ENCODE data around the gene SUGCT.
"Not testable (repeated sequence)": the region's sequence is repeated elsewhere in the genome, so short reads cannot be mapped to it uniquely, and the experiment has no call there.

The SUGCT gene

DNA sequence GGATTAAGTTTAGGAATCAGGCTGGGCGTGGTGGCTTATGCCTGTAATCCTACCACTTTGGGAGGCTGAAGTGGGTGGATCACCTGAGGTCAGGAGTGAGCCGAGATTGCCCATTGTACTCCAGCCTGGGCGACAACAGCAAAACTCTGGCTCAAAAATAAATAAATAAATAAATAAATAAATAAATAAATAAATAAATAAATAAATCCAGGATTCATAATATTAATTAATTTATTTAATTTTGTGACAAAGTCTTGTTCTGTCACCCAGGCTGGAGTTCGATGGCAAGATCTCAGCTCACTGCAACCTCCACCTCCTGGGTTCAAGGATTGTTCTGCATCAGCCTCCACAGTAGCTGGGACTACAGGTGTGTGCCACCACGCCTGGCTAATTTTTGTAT lies 4.2 kb downstream of the SUGCT start:
- ChIA-PET POLR2A (no interaction called here), CTCF (no interaction called here)
- DNase-seq (ENCODE audit: extremely low spot score) = no peak
- TF ChIP-seq, protein P1, sequence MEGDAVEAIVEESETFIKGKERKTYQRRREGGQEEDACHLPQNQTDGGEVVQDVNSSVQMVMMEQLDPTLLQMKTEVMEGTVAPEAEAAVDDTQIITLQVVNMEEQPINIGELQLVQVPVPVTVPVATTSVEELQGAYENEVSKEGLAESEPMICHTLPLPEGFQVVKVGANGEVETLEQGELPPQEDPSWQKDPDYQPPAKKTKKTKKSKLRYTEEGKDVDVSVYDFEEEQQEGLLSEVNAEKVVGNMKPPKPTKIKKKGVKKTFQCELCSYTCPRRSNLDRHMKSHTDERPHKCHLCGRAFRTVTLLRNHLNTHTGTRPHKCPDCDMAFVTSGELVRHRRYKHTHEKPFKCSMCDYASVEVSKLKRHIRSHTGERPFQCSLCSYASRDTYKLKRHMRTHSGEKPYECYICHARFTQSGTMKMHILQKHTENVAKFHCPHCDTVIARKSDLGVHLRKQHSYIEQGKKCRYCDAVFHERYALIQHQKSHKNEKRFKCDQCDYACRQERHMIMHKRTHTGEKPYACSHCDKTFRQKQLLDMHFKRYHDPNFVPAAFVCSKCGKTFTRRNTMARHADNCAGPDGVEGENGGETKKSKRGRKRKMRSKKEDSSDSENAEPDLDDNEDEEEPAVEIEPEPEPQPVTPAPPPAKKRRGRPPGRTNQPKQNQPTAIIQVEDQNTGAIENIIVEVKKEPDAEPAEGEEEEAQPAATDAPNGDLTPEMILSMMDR (IDR thresholded peaks at IDR 0.05; ENCODE audit: control extremely low read depth, extremely low read depth, low read depth, missing control alignments) = no peak

DNA sequence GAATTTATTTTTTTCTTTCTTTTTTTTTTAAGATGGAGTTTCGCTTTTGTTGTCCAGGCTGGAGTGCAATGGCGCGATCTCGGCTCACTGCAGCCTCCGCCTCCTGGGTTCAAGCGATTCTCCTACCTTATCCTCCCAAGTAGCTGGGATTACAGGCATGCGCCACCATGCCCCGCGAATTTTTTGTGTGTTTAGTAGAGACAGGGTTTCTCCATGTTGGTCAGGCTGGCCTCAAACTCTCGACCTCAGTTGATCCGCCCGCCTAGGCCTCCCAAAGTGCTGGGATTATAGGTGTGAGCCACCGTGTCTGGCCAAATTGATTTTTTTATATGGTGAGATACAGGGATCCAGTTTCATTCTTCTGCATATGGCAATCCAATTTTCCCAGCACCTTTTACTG lies 5.1 kb downstream of the SUGCT start:
- CTCF ChIA-PET; POLR2A ChIA-PET; DNase-seq (ENCODE audit: extremely low spot score): not testable (repeated sequence)

DNA sequence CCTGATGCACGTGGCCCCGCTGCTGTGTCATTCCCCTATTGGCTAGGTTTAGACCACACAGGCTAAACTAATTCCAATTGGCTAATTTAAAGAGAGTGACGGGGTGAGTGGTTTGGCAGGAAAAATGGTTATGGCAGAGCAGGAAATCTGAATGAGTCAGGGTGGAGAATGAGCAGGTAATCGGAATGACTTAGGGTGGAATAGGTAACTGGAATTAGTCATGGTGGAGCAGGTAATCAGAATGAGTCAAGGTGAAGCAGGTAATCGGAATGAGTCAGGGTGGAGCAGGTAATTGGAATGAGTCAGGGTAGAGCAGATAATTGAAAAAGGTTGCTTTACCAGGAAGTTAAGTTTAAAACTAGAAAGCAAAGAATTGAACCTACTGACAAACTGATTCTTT lies 7.1 kb downstream of the SUGCT start:
- DNase-seq (ENCODE audit: extremely low spot score); POLR2A ChIA-PET; CTCF ChIA-PET: not testable (repeated sequence)

DNA sequence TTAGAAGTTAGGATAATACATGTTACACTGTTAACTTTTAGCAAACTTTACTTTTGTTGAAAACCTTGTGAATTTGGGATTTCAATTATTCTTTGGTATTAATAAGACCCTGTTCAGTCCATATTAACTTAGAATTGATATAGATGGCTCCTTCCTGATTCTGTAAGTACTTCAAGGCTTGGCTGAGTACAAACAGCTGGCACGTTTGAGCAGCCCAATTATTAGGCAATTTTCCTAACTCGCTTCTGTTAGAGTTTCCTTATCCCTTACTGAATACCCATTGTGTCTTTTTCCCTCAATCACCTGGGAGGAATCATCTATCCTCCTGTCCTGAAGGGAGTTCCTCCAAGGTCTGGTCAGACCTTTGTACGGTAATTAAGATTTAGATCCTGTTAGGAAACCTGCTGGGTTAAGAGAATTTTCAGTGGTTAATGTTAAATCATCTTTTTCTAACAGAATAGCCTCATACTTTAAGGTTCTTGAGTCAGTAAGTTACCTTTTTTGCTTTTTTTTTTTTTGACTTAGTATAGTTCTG lies 10.9 kb downstream of the SUGCT start:
- CTCF ChIA-PET = interaction anchor here (1.6 kb wide), 1 partner anchor 11 kb away, joined by 4 read pairs; the partner anchor contains the start of genes MPLKIP and SUGCT
- POLR2A ChIA-PET; DNase-seq (ENCODE audit: extremely low spot score): not testable (repeated sequence)

DNA sequence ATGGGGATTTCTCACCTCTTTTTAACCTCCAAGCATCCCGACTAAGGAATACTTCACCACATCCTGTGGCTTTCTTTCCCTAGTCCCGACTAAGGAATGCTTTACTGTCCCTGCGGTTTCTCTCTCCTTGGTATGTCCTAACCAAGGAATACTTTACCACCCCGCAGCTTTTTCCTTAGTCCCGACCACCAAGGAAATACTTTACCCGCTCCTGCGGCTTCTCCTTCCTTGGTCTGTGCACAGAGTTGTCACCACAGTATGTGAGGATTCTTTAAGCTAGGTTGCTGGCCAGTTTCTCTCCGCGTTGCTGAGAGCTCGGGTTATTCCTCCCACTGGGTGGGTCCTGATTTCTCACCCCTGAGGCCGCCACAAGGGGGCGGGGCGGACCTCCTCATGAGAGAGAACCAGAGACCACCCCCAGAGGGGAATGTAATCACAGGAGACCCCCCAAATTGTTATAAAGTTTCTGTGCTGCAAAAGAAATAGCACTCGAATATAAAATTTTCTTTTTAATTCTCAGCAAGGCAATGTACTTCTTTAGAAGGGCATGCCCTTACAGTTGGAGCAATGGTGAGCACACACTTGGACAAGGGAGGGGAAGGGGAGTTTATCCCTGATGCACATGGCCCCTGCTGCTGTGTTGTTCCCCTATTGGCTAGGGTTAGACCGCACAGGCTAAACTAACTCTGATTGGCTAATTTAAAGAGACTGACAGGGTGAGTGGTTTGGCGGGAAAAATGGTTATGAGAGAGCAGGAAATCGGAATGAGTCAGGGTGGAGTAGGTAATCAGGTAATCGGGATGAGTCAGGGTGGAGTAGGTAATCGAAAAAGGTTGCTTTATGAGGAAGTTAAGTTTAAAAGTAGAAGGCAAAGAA lies 12.8 kb downstream of the SUGCT start:
- TF ChIP-seq, protein P1 (IDR thresholded peaks at IDR 0.05; ENCODE audit: control extremely low read depth, extremely low read depth, low read depth, missing control alignments) = no peak
- ChIA-PET POLR2A (no interaction called here), CTCF (interaction anchor here (1.5 kb wide), 1 partner anchor 12 kb away, joined by 5 read pairs; the partner anchor contains the start of genes MPLKIP and SUGCT)
- no peak for DNase-seq (ENCODE audit: extremely low spot score)

DNA sequence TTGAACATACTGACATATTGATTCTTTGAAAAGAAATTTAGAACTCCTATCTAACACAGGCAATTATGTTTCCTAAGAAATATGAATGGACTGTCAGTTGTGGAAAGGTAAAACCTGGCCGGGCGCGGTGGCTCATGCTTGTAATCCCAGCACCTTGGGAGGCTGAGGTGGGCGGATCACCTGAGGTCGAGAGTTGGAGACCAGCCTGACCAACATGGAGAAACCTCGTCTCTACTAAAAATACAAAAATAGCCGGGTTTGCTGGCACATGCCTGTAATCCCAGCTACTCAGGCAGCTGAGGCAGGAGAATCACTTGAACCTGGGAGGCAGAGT lies 13.4 kb downstream of the SUGCT start:
- POLR2A ChIA-PET = not testable (repeated sequence)

DNA sequence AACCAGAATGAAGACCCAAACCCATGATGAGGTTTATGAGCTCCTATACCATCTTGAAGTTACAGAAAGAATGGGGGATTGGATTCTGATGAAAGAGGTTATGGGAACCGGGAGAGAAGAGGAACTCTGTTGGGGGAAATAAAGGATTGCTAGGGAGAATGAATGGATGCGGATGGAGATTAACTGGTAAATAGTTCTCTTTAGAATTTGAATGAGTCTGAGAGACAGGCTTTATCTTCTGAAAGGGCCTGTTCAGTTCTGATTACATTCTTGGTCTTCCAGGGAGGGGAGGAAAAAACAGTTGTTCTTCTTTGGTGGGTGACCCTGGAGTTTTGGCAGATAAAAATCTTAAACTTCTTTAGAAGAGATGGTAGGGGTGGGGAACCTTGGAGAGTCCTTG lies 13.9 kb downstream of the SUGCT start:
- ChIA-PET CTCF (interaction anchor here (1.5 kb wide), 1 partner anchor 13 kb away, joined by 5 read pairs; the partner anchor contains the start of genes MPLKIP and SUGCT), POLR2A (no interaction called here)
- TF ChIP-seq, protein P1 (IDR thresholded peaks at IDR 0.05; ENCODE audit: control extremely low read depth, extremely low read depth, low read depth, missing control alignments) = no peak
- no peak for DNase-seq (ENCODE audit: extremely low spot score)

More for the DNA sequence above, 13.4 kb downstream of the SUGCT start:
- CTCF ChIA-PET = interaction anchor here (1.5 kb wide), 1 partner anchor 13 kb away, joined by 5 read pairs; the partner anchor contains the start of genes MPLKIP and SUGCT
- not testable (repeated sequence) for DNase-seq (ENCODE audit: extremely low spot score)

DNA sequence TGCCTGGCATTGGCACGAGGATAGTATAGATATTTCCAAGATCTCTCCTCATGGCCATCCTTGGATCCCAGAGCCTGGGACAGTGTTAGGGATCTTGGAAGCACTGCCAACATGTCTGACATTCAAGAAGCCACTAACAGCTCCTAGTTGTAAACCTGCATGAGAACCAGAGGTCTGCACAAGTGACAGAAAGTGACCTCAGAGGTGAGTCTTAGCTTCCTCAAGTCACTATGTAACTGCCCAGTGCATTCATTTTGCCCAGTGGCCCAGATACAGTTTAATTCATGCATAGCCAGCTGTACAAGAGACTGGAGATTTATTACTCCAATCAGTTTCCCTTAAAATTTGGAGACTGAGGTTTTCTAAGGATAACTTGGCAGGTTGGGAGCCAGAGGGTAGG lies 16.7 kb downstream of the SUGCT start:
- ChIA-PET CTCF (no interaction called here), POLR2A (no interaction called here)
- no peak for DNase-seq (ENCODE audit: extremely low spot score)
- TF ChIP-seq, protein P1 (IDR thresholded peaks at IDR 0.05; ENCODE audit: control extremely low read depth, extremely low read depth, low read depth, missing control alignments) = no peak

DNA sequence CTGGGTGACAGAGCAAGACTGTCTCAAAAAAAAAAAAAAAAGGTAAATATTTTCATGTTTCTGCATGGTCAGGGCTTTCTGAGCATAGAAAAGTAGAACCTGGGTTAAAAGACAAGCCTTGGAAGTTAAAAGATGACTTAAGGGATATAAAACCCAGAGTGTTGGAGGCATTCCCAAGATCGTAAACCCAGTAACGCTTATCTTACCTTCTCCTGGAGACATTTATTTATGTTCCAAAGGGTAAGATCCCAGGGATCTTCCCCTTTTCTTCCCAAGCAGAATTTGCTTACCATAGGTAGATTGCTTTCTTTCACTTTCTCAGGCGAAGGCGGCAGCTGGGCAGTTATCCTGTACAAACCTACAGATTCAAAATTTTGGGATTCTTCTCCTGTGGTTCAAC lies 22.2 kb downstream of the SUGCT start:
- CTCF ChIA-PET = no interaction called here
- TF ChIP-seq, protein P1 (IDR thresholded peaks at IDR 0.05; ENCODE audit: control extremely low read depth, extremely low read depth, low read depth, missing control alignments) = no peak
- POLR2A ChIA-PET = no interaction called here
- DNase-seq (ENCODE audit: extremely low spot score) = no peak
